HCEC 1CT (cell line): ENCODE results near the gene MYOF.
A peak's percentile ranks its signal among the peaks of the same experiment; 100 is the strongest.
"Not testable (repeated sequence)": the region's sequence is repeated elsewhere in the genome, so short reads cannot be mapped to it uniquely, and the experiment has no call there.

Experiments
- DNase-seq: peaks from one replicate; pipeline ENCODE4 v3.0.0-alpha.2; 2017

MYOF gene

GRCh38 chr10:93386631-93387369 lies 95.3 kb downstream of the MYOF start:
- DNase-seq = no peak

GRCh38 chr10:93385345-93385744 lies 96.8 kb downstream of the MYOF start:
- DNase-seq = no peak

- DNase-seq = no peak
These were observed 98.1 kb downstream of the MYOF start for GRCh38 chr10:93384006-93384405.

GRCh38 chr10:93383562-93383981 lies 98.6 kb downstream of the MYOF start:
- peak; percentile 98 for DNase-seq

GRCh38 chr10:93379731-93380575 lies 102.2 kb downstream of the MYOF start:
- peak; percentile 87 for DNase-seq

GRCh38 chr10:93378997-93379730 lies 103.0 kb downstream of the MYOF start:
- DNase-seq = no peak

GRCh38 chr10:93378039-93378438 lies 104.1 kb downstream of the MYOF start:
- no peak for DNase-seq

GRCh38 chr10:93376372-93377293 lies 105.5 kb downstream of the MYOF start:
- DNase-seq = peak; percentile 80

- no peak for DNase-seq
These were observed 111.2 kb downstream of the MYOF start for GRCh38 chr10:93370961-93371360.

GRCh38 chr10:93369588-93370164 lies 112.5 kb downstream of the MYOF start:
- no peak for DNase-seq

GRCh38 chr10:93368210-93368609 lies 113.9 kb downstream of the MYOF start:
- DNase-seq = no peak

- DNase-seq = no peak
These were observed 114.5 kb downstream of the MYOF start for GRCh38 chr10:93367664-93368063.

GRCh38 chr10:93364966-93365365 lies 117.2 kb downstream of the MYOF start:
- no peak for DNase-seq

GRCh38 chr10:93363891-93364648 lies 118.1 kb downstream of the MYOF start:
- DNase-seq = no peak

- not testable (repeated sequence) for DNase-seq
These were observed 123.7 kb downstream of the MYOF start for GRCh38 chr10:93358398-93358797.

- DNase-seq = peak; percentile 31
These were observed 124.5 kb downstream of the MYOF start for GRCh38 chr10:93357680-93358079.

- no peak for DNase-seq
These were observed 125.6 kb downstream of the MYOF start for GRCh38 chr10:93356516-93356915.

GRCh38 chr10:93352638-93353383 lies 129.3 kb downstream of the MYOF start:
- DNase-seq = peak; percentile 48

GRCh38 chr10:93346694-93347093 lies 135.4 kb downstream of the MYOF start:
- no peak for DNase-seq

- no peak for DNase-seq
These were observed 136.0 kb downstream of the MYOF start for GRCh38 chr10:93346108-93346507.
